ENCODE data around the gene ARHGEF7.

DNA sequence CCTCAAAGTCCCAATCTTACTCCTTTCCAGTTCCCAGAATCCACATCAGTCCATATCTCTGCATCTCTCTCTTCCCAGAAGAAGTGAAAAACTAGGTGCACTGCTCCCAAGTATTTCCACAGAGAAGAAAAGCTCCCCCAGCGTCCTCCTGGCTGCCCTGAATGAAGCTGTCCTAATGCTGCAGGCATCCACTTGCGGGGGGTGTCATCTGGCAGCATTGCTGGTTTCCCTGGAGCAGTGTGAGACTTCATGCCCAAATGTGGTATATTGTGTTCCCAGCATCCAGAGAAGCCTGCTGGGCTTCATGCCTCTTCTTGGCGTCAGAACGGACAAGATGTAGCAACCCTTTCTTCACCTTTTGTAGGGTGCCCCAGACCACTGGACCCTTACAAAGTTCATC, 32.9 kb upstream of the ARHGEF7 start:
- TF ChIP-seq GATA3 (IDR thresholded peaks at IDR 0.05; ENCODE audit: low read depth, low read length) = no peak
- no peak for TF ChIP-seq GATA2 (IDR thresholded peaks at IDR 0.05; ENCODE audit: low read depth, low read length)

Measured in SH-SY5Y (cell line).